ENCODE measurements around the gene TSHZ2.
"Not testable (repeated sequence)": the region's sequence is repeated elsewhere in the genome, so short reads cannot be mapped to it uniquely, and the experiment has no call there.

Gene TSHZ2

DNA sequence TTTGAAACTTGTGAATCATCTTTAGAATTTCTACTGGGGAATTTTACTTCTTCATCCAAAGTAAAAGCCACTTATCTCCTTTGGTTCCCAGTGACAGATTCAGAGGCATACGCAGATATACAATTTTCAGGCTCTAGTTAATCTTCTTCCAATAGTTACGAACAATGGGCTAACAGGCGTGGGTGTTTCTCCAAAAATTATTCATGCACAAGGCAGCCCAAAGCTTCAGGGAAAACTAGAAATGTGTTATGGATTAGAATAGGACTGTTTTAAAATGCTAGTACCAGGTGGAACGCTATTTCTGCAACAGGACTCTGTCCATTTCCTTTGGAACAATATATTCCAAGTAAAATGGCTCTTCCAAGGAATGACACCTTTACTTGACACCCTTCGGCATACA, 519.3 kb downstream of the TSHZ2 start:
- no peak for DNase-seq

DNA sequence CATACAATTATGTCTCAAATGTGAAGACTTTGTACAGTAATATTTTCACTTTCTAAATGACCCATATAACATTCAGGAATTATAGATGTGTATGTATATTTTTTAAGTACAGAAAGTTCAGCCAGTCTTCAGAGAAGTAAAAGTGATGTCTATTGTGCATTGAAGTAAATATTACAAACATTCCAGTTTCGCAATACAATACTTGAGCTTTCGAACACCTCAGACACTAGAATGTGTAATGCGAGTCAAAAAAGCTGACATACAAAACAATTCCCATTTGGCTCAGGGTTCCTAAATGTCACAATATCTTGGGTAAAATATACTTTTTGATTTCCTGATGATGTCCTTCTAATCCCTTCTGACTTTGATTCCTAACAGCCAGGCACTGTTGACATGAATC, 520.1 kb downstream of the TSHZ2 start:
- DNase-seq: no peak

DNA sequence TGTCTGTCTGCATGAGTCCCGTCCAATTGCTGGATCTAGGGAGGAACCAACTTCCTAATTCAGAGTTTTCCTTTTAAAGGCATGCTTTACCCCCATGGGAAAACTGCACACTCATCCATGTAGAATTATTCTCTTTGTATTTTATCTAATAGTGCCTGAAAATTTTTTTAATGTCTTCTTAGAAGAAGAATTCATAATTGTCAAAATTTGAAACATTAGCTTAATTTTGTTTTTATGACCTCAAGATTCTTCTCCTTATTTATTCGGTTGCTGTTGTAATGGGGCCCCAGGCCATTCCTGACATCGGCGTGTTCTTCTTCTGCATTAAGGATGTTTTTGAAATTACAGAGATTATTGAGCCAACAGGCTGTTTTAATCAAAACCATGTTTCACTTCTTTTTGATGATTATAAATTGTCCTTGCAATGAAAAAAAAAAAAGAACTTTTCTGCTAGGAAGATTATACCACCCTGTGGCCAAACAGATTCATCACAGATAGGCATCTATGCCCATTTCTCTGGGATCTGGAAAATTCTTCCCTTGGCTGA, 521.2 kb downstream of the TSHZ2 start:
- DNase-seq: no peak

- DNase-seq: no peak
These were observed 522.6 kb downstream of the TSHZ2 start for GRCh38 chr20:53494753-53495152.

GRCh38 chr20:53495398-53496092, 523.4 kb downstream of the TSHZ2 start:
- DNase-seq: no peak

DNA sequence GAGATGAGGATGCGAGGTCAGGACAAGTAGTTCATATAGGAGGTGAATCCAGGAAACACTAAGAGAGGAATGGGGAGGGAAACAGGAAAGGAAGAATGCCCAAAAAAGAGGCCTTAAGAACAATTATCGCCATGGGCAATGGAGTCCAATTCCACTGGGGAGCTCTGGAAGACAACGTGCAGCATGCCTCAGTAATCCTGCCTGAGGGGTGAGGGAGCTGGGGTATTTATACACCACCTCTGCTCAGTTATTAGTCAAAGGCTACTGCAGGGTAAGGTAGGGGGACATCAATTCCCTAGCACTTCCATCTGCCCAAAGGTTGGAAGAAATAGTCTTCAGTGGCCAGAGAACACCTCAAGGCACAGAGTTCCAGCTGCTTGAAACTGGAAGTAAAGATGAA, 525.1 kb downstream of the TSHZ2 start:
- no peak for DNase-seq

DNA sequence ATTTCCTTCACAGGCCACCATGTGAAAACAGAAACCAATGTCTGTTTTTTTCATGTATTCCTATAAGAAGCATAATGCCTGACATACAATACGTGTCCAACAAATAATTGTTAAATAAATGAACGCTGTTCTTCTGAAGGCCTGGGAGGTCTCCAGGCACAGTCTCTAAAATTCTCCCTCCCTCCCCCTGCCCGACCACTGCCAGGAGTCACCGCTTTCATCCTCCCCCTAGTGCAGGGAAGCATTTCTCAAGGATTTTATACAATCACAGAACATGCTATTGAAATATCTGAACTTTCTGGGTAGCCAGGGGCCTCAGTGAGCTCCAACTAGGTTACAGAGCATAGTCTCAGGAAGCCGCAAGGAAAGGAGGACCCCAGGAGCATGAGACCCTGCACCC, 526.2 kb downstream of the TSHZ2 start:
- no peak for DNase-seq

GRCh38 chr20:53500651-53501050, 528.5 kb downstream of the TSHZ2 start:
- no peak for DNase-seq

DNA sequence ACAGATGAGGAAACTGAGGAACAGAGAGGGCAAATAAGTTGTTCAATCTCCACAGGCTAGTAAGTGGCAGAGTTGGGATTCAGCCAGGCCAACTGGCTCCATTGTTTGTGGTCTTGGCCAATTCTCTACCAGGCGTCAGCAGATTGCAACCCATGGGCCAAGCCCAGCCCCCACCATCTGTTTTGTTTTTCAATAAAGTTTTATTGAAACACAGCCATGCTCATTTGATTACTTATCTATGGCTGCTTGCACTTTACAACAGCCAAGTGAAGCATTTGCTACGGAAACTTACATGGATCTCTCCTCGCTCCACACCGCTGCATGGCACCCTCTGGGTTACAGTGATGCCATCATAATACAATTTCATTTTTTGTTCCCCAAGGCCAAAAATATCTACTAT, 530.7 kb downstream of the TSHZ2 start:
- no peak for DNase-seq

DNA sequence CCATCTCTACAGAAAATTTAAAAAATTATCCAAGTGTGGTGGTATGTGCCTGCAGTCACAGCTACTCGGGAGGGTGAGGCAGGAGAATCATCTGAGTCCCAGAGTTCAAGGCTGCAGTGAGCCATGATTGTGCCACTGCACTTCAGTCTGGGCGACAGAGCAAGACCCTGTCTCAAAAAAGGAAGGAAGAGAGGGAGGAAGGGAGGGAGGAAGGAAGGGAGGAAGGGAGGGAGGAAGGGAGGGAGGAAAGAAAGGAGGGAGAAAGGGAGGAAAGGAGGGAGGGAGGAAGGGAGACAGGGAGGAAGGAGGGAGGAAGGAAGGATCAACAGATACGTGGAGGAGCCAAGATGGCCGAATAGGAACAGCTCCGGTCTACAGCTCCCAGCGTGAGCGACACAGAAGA, 531.4 kb downstream of the TSHZ2 start:
- no peak for DNase-seq

DNA sequence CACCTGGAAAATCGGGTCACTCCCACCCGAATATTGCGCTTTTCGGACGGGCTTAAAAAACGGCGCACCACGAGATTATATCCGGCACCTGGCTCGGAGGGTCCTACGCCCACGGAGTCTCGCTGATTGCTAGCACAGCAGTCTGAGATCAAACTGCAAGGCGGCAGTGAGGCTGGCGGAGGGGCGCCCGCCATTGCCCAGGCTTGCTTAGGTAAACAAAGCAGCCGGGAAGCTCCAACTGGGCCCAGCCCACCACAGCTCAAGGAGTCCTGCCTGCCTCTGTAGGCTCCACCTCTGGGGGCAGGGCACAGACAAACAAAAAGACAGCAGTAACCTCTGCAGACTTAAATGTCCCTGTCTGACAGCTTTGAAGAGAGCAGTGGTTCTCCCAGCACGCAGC, 531.9 kb downstream of the TSHZ2 start:
- DNase-seq: not testable (repeated sequence)

- DNase-seq: no peak
These were observed 538.1 kb downstream of the TSHZ2 start for GRCh38 chr20:53510262-53510661.

GRCh38 chr20:53510704-53511103, 538.5 kb downstream of the TSHZ2 start:
- no peak for DNase-seq

DNA sequence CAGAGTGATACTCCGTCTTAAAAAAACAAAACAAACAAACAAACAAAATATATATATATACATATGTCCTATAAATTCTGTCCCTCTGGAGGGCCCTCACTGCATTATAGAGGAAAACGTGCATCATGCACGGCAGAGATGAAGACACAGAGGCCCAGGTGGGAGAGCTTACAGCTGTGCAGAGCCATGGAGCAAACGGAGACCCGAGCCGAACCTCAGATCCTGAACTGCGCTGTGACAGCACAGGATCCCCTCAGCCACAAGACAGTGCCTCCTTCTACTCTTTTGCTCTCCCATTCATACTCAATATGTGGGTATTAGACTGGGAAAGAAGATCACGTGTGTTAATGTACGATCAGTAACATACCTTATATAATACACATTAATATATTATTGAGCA, 539.9 kb downstream of the TSHZ2 start:
- DNase-seq: no peak

DNA sequence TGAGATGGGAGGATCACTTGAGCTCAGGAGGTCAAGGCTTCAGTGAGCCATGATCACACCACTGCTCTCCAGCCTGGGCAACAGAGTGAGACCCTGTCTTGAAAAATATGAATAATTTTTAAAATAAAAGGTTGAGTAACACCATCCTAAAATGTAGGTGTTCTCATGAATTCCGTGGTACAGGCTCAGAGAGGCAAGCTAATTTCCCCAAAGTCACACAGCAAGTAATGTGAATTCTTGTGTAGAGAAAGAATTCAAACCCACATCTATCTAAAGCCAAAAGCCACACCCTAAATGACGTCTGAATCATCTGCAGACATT, 541.0 kb downstream of the TSHZ2 start:
- DNase-seq: no peak

GRCh38 chr20:53513489-53514298, 541.5 kb downstream of the TSHZ2 start:
- no peak for DNase-seq

GRCh38 chr20:53515749-53516148, 543.6 kb downstream of the TSHZ2 start:
- DNase-seq: no peak

GRCh38 chr20:53517146-53517545, 545.0 kb downstream of the TSHZ2 start:
- DNase-seq: no peak

DNA sequence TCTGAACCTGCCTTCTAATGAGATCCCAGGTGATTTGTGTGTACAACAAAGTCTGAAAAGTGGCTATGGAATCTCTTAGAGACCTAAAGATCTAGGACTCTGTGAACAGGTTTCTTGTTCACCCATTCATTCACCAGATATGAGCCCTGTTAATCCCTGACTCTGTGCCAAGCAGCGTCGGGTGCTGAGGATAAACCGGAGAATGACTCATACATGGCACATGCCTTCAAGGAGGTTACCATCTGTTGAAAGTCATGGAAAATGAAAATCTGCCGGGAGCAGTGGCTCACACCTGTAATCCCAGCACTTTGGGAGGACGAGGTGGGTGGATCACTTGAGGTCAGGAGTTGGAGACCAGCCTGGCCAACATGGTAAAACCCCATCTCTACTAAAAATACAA, 549.3 kb downstream of the TSHZ2 start:
- not testable (repeated sequence) for DNase-seq

DNA sequence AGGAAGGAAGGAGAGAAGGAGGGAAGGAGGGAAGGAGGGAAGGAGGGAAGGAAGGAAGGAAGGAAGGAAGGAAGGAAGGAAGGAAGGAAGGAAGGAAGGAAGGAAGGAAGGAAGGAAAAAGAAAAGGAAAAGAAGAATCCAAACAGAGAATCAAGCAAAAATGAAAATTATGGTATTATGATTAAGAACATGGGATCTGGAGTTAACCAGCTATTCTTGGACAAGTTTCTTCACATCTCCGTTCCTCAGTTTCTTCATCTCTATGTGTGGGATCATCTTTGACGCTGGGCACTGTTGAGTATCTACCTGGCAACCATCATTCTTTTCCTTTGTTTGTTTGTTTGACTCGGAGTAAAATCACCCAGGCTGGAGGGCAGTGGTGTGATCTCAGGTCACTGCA, 549.9 kb downstream of the TSHZ2 start:
- no peak for DNase-seq

GRCh38 chr20:53522696-53523095, 550.5 kb downstream of the TSHZ2 start:
- DNase-seq: no peak

- DNase-seq: not testable (repeated sequence)
These were observed 551.5 kb downstream of the TSHZ2 start for GRCh38 chr20:53523615-53524014.

GRCh38 chr20:53524589-53525312, 552.6 kb downstream of the TSHZ2 start:
- no peak for DNase-seq

- DNase-seq: no peak
These were observed 555.0 kb downstream of the TSHZ2 start for GRCh38 chr20:53527196-53527595.

Data from CD4-positive, alpha-beta T cell treated with Interleukin-6 for 4 hours (primary cell).